Measurements from ENCODE around the gene PELI1.

Gene PELI1

GRCh38 chr2:64144057-64145013 is at the start of gene PELI1:
PELI1 (minus strand) TSS chr2:64144420; CDS start chr2:64108310, 36,110 bp downstream.
- peak; percentile 82 to 91 for DNase-seq (ENCODE audit: extremely low read depth in 1 of 2, low read depth in 1 of 2)

- DNase-seq (ENCODE audit: extremely low read depth in 1 of 2, low read depth in 1 of 2): no peak
These were observed 49.3 kb upstream of the PELI1 start for GRCh38 chr2:64193491-64193890.

- no peak for DNase-seq (ENCODE audit: extremely low read depth in 1 of 2, low read depth in 1 of 2)
These were observed 48.5 kb upstream of the PELI1 start for GRCh38 chr2:64192664-64193105.

- DNase-seq (ENCODE audit: extremely low read depth in 1 of 2, low read depth in 1 of 2): no peak
These were observed 47.9 kb upstream of the PELI1 start for GRCh38 chr2:64192125-64192479.

- DNase-seq (ENCODE audit: extremely low read depth in 1 of 2, low read depth in 1 of 2): no peak
These were observed 45.4 kb upstream of the PELI1 start for GRCh38 chr2:64189586-64189985.

- DNase-seq (ENCODE audit: extremely low read depth in 1 of 2, low read depth in 1 of 2): no peak
These were observed 44.9 kb upstream of the PELI1 start for GRCh38 chr2:64189167-64189566.

GRCh38 chr2:64186699-64187605 is 42.7 kb upstream of the PELI1 start:
- no peak for DNase-seq (ENCODE audit: extremely low read depth in 1 of 2, low read depth in 1 of 2)

GRCh38 chr2:64179582-64180321 is 35.5 kb upstream of the PELI1 start:
- no peak for DNase-seq (ENCODE audit: extremely low read depth in 1 of 2, low read depth in 1 of 2)

- no peak for DNase-seq (ENCODE audit: extremely low read depth in 1 of 2, low read depth in 1 of 2)
These were observed 33.1 kb upstream of the PELI1 start for GRCh38 chr2:64177315-64177714.

GRCh38 chr2:64175419-64176197 is 31.4 kb upstream of the PELI1 start:
- DNase-seq (ENCODE audit: extremely low read depth in 1 of 2, low read depth in 1 of 2): no peak

- no peak for DNase-seq (ENCODE audit: extremely low read depth in 1 of 2, low read depth in 1 of 2)
These were observed 29.2 kb upstream of the PELI1 start for GRCh38 chr2:64173156-64174135.

GRCh38 chr2:64168756-64169155 is 24.5 kb upstream of the PELI1 start:
- DNase-seq (ENCODE audit: extremely low read depth in 1 of 2, low read depth in 1 of 2): no peak

GRCh38 chr2:64168201-64168600 is 24.0 kb upstream of the PELI1 start:
- DNase-seq (ENCODE audit: extremely low read depth in 1 of 2, low read depth in 1 of 2): no peak

GRCh38 chr2:64166637-64167420 is 22.6 kb upstream of the PELI1 start:
- no peak for DNase-seq (ENCODE audit: extremely low read depth in 1 of 2, low read depth in 1 of 2)

- no peak for DNase-seq (ENCODE audit: extremely low read depth in 1 of 2, low read depth in 1 of 2)
These were observed 22.0 kb upstream of the PELI1 start for GRCh38 chr2:64166212-64166611.

GRCh38 chr2:64165706-64166105 is 21.5 kb upstream of the PELI1 start:
- no peak for DNase-seq (ENCODE audit: extremely low read depth in 1 of 2, low read depth in 1 of 2)

- no peak for DNase-seq (ENCODE audit: extremely low read depth in 1 of 2, low read depth in 1 of 2)
These were observed 20.4 kb upstream of the PELI1 start for GRCh38 chr2:64164629-64165028.

- DNase-seq (ENCODE audit: extremely low read depth in 1 of 2, low read depth in 1 of 2): no peak
These were observed 18.3 kb upstream of the PELI1 start for GRCh38 chr2:64162516-64162915.

All from stimulated activated CD8-positive, alpha-beta memory T cell treated with anti-CD3 and anti-CD28 coated beads, Interleukin-7, amount 100 ng/mL, for 48 hours (primary cell).